Activated CD4-positive, alpha-beta T cell treated with anti-CD3 and anti-CD28 coated beads, Interleukin-2, Interleukin-4, amounts not matched to agents 100 ng/mL and 50 ng/mL, durations not matched to agents 16 hours and 8 hours (primary cell): ENCODE results near the gene GCDH.
A peak's percentile ranks its signal among the peaks of the same experiment; 100 is the strongest.
"Not testable (repeated sequence)": the region's sequence is repeated elsewhere in the genome, so short reads cannot be mapped to it uniquely, and the experiment has no call there.

ENCODE experiments used
- DNase-seq: peaks from one replicate; pipeline ENCODE4 v3.0.0-alpha.2; 2020; ENCODE audit warnings: low spot score

Gene GCDH

DNA sequence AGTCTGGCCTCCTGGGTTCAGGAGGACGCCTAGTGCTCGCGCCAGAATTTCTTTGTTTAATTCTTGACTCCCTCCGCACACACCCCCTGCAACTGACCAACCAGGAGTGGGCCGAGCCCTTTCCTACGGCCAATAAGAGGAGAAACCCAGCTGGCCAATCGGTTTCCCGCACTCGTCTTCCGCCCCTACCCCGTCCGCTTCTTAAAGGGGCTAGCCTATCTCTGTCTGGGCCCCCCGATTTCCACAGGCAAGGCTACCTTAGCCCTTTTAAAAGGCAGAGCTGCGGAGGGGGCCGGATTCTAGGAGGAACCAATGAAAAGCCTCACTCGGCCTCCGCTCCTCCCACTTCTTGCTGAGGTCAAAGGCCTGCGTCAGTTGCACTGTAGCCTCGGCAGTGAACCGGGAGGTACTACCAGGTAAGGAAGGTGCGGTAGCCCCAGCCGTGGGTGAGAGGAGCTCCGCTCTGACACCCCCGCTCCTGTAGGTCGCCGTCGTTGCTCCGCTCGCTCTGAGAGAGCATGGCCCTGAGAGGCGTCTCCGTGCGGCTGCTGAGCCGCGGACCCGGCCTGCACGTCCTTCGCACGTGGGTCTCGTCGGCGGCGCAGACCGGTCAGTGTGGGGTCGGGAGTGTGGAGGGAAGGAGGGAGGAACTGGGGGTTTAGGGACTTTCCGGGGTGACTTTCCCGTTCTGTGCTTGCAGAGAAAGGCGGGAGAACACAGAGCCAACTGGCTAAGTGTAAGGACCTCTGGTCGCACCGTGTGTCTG lies at the start of gene GCDH:
Gene GCDH (plus strand): TSS at position 374 of the 766 bp plus-strand sequence. CDS start 145 bp downstream, at position 519.
- DNase-seq, result peak; percentile 98

DNA sequence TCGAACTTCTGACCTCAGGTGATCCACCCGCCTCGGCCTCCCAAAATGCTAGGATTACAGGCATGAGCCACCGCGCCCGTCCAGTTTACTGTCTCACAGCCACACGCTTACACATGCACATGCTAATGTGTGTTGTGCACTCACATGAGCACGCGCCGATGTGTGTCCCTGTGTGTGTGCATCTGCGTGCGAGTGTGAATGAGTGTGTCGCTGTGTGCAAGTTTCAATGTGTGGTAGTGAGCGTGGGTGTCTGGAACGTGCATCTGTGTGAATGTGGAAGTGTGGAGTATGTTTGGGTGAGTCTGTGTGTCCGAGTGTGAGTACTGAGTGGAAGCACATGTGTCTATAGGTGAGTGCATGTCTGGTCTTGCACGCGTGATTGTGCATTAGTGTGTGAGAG lies 48.4 kb upstream of the GCDH start:
- DNase-seq, result no peak

DNA sequence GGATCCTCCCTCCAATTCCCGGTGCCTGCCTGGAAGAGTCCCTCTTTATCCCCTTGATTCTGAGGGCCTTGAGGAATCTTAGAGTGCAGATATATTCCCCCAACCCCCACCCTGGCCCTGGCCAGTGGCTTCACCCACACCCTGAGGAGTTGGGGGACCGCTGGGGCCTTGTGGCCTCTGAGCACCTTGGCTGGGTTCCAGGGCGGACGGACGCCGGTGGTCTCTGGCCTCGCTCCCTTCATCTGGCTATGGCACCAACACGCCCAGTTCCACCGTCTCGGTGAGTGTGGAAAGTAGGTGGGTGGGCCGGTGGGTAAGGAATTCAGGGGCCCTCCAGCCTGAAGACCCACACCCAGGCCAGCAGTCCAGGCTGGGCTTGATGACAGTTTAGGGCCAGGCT lies 47.6 kb upstream of the GCDH start:
- DNase-seq, result no peak

DNA sequence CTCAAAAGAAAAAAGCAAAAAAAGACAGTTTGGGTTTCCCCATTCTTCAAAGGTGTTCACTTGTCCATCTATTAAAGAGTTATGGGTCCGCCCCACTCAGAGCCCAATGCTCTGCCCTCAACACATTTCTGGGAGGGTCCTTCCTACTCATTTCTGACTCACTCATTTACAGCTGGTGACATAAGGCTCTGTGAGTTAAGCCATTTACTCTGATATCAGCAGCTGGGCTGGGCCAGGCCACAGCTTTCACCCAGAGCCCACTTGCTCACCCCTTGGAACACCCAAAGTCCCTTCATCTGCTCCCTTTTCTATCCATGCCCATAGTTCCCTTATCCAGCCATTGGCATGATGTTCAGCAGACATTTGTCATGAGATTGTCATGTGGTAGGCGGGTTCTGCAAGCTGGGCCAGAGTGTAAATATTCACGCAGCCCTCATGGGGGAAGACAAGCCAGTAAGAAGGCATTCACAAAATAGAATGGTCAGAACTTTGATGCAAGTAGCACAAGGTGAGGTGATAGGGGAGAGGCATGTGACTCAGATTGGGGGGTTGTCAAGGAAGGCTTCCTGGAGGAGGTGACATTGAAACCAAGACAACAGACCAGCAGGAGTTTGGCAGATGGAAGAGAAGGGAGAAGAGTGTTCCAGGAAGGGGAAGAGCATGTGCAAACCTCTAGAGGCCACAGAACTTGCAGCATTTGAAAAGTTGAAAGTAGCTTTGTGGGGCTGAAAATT lies 46.8 kb upstream of the GCDH start:
- no peak for DNase-seq

DNA sequence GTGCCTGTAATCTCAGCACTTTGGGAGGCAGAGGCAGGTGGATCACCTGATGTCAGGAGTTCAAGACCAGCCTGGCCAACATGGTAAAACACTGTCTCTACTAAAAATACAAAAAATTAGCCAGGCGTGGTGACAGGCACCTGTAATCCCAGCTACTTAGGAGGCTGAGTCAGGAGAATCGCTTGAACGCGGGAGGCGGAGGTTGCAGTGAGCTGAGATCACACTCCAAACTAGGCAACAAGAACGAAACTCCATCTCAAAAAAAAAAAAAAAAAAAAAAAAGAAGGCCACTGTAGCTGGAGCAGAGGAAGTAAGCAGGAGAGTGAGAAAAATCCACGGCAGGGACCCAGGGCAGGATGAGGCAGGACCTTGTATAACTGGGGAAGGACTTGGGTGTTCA lies 44.3 kb upstream of the GCDH start:
- not testable (repeated sequence) for DNase-seq

DNA sequence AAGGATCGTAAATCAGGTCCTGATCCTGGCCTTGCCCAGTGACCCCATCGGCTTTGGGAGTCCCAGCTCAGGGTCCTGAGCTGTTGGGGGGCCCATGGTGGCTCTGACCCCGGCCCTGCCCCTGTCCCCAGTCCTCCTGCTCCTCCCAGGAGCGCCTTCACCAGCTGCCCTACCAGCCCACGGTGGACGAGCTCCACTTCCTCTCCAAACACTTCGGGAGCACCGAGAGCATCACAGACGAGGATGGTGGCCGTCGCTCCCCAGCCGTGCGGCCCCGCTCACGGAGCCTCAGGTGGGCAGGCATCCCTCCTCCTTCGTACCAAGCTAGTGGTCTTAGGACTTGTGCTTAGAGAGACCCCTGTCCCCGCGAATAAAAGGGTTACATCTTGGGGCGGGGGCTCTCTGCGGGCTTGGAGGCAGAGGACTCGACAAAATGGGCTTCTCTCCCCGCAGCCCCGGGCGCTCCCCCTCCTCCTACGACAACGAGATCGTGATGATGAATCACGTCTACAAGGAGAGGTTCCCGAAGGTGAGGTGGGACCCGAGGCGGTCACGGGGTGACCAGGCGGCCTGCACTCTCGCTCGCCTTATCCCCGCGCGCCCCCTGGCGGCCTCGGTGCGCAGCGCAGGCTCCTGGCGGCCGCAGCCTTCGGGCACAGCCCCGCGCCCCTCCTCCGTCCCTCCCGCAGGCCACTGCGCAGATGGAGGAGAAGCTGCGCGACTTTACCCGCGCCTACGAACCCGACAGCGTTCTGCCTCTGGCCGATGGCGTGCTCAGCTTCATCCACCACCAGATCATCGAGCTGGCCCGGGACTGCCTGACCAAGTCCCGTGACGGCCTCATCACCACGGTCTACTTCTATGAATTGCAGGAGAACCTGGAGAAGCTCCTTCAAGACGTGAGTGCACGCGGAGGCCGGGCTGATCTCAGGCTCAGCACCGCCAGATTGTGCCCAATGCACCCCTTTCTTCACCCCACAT lies 43.5 kb upstream of the GCDH start:
- peak; percentile 86 for DNase-seq

DNA sequence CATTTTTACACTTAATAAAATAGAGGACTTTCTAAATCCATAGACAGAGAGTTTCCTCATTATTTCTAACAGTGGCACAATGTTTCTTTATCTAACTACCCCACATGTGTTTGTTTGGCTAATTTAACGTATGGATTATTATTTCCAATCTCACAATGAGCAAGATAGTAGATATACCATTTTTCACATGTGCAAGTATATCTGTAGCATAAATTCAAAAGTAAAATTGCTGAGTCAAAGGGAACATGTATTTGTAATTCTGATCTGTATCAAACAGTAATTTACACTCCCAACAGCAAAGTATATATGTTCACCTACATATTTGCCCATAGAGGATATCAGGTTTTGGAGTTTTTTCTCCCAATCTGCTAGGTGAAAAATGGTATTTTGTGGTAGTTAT lies 34.3 kb upstream of the GCDH start:
- no peak for DNase-seq

DNA sequence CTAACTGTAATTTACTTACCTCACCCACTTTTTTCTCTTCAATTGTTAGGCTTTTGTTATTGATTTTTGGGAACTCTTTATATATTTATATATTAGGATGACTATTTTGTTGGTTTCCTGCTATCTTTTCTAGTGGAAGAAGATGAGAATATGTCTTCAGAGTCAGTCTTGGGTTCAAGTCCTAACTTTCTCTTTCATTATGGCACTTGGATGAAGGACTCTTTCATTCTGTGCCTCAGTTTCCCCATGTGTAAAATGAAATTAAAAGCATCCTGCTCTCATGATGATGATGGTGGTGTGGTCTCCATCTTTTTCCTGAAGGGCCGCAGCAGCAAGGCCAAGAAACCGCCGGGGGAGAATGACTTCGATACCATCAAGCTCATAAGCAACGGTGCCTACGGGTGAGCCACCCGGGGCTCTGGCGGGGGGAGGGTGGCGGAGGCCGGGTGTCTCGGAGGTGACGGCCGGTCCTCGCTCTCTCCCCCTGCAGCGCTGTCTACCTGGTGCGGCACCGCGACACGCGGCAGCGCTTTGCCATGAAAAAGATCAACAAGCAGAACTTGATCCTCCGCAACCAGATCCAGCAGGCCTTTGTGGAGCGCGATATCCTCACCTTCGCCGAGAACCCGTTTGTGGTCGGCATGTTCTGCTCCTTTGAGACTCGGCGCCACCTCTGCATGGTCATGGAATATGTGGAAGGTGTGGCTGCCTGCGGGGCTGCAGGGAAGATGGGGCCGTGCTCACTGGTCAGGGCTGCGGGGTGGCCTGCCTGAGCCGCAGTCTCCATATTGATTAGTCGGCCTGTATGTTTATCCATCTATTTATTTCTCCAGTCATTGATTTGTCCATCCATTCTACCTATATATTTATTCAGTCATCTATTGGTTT lies 32.7 kb upstream of the GCDH start:
- no peak for DNase-seq

DNA sequence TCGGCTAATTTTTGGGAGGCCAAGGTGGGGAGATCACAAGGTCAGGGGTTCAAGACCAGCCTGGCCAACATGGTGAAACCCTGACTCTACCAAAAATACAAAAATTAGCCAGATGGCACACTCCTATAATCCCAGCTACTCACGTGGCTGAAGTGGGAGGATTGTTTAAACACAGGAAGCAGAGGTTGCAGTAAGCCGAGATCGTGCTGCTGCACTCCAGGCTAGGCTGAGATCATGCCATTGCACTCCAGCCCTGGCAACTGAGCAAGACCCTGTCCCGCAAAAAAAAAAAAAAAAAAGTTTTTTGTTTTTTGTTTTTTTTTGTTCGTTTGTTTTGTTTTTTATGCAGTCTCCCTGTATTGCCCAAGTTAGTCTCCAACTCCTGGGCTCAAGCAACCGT lies 31.4 kb upstream of the GCDH start:
- DNase-seq, result no peak

DNA sequence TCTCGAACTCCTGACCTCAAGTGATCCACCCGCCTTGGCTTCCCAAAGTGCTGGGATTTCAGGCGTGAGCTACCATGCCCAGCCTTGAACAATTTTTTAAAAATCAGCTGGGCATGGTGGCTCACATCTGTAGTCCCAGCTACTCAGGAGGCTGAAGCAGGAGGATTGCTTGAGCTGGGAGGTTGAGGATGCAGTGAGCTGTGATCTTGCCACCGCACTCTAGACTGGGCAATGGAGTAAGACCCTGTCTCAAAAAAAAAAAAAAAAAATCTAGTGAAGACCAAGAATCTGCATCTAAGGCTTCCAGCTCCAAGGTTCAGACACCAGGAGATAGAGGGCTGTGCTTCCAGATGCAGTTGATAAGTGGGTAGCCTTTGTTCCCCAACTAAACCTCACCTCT lies 26.8 kb upstream of the GCDH start:
- DNase-seq, result no peak

DNA sequence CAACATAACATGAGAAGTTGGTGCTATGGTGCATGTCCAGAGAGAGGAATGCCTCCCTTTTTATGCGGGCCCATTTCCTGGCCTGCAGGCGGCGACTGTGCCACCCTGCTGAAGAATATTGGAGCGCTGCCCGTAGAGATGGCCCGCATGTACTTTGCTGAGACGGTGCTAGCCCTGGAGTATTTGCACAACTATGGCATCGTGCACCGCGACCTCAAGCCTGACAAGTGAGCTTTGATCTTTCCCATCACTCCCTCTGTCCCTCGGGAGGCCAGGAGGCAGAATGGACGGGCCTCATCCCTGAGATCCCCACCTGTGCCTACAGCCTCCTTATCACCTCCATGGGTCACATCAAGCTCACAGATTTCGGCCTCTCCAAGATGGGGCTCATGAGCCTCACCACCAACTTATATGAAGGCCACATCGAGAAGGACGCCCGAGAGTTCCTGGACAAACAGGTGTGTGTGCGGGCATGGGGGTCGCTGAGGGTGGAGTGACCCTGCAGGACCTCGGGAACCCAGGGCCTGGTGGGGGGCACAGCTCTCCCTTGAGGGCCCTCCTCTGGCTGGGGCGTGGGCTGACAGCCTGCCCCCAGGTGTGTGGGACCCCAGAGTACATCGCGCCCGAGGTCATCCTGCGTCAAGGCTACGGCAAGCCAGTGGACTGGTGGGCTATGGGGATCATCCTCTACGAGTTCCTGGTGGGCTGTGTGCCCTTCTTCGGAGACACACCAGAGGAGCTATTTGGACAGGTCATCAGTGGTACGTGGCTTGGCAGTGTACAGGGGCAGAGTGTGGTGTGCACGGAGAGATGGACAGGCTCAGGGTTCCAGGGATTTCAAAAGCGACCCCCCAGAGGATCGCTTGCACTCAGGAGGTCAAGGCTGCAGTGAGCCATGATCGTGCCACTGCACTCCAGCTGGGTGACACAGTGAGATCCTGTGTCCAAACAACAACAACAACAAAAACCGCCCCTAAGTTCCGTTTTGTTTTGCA lies 25.9 kb upstream of the GCDH start:
- no peak for DNase-seq

DNA sequence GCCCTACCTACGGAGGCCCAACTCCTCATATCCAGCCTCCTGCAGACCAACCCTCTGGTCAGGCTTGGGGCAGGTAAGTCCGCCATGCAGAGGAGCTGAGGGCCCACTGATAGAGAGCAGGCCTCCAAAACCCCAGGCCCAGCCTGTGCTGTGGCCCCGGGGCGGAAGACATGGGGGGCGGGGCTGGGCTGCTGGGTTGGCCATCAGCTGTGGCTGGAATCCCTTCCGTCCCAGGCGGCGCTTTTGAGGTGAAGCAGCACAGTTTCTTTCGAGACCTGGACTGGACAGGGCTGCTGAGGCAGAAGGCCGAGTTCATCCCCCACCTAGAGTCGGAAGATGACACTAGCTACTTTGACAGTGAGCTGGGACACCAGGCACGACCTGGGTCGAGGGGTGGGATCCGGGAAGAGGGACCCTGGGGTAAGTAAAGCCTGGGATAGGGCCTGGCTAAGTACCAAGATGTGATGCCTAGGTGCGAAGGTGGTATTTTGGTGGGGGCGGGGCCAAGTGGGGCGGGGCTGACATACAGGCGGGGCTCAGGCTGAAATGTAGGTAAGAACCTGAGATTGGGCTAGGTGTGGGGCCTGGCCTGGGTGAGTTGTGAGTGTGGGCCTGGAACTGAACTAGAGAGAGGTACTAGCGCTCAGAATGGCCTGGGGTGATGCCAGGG lies 25.1 kb upstream of the GCDH start:
- no peak for DNase-seq

DNA sequence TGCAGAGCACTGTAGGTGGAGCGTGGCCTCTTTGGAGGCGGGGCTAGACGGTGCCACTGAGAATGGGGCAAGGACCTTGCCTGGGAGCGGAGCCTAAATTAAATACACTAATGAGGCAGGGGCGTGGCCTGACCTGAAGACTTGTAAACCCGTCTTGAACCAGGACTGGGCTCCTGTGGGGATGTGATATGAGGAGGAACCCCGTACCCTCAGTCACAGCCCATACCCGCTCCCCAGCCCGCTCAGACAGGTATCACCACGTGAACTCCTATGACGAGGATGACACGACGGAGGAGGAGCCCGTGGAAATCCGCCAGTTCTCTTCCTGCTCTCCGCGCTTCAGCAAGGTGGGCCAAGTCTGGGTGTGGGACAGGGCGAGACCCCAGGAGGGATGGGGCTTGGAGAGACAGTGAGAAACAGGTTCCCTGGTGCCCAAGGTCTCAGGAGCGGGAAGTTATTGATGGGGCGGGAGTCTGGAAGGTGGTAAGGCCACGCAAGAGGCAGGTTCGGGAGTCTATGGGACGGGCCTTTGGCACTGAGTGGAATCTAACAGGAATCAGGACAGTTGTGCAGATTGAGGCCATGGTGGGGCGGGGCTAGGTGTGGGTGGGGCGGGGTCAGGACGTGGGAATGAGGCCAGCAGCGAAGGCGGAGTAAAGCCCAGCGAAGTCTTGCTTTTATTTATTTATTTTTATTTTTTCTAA lies 24.4 kb upstream of the GCDH start:
- DNase-seq, result no peak

DNA sequence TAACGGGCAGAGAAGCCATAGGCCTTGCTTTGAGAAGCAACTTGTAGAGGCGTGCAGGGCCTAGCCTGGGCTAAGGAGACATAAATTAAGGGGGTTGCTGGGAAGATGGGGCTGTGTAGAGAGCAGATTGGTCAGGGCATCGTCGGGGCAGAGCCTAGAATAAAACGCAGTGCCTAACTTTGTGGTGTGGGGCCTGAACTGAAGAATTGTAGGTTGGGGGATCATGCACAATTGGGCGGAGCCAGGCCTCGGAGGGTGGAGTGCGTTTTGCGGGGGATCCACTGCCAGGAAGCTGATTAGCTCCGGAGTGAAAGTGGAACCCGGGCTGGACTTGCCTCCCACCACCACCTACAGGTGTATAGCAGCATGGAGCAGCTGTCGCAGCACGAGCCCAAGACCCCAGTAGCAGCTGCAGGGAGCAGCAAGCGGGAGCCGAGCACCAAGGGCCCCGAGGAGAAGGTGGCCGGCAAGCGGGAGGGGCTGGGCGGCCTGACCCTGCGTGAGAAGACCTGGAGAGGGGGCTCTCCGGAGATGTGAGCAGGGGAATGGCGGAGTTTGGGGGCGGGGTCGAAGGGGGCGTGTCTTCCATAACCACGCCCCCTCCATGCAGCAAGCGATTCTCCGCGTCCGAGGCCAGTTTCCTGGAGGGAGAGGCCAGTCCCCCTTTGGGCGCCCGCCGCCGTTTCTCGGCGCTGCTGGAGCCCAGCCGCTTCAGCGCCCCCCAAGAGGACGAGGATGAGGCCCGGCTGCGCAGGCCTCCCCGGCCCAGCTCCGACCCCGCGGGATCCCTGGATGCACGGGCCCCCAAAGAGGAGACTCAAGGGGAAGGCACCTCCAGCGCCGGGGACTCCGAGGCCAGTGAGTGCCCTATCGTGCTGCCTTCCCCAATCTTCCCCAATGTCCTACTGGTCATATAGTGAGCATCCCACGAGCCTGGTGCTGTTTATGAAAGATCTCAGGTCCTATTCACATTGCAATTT lies 23.6 kb upstream of the GCDH start:
- peak; percentile 62 for DNase-seq

DNA sequence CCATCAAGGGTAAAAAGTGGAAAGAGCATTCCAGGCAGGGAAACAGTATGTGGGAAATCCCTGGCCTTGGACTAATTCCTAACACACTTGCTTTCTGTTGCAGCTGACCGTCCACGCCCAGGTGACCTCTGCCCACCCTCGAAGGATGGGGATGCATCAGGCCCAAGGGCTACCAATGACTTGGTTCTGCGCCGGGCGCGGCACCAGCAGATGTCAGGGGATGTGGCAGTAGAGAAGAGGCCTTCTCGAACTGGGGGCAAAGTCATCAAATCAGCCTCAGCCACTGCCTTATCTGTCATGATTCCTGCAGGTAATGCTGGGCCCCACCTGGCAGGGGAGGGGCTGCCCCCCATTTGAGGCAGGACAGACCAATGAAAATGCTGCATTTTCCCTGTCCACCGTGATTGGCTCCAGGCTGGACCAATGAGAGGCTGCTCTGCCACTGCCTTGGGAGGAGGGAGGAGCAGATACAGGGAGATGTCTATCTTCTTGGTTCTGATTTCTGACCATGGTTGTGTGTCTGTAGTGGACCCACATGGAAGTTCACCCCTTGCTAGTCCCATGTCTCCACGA lies 22.3 kb upstream of the GCDH start:
- no peak for DNase-seq

DNA sequence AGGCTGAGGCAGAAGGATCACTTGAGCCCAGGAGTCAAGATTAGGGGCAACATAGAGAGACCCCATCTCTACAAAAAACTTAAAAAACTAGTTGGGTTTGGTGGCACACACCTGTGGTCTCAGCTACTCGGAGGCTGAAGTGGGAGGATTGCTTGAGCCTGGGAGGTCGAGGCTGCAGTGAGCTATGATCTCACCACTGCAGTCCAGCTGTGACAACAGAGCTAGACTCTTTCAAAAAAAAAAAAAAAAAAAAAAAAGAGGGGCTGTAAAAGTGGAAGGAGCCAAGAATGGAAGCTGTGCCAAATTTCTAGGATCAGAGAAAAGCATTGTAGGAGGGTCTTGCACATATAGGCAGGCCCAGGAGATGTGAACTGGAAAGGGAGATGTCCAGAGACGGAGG lies 19.3 kb upstream of the GCDH start:
- DNase-seq, result no peak

DNA sequence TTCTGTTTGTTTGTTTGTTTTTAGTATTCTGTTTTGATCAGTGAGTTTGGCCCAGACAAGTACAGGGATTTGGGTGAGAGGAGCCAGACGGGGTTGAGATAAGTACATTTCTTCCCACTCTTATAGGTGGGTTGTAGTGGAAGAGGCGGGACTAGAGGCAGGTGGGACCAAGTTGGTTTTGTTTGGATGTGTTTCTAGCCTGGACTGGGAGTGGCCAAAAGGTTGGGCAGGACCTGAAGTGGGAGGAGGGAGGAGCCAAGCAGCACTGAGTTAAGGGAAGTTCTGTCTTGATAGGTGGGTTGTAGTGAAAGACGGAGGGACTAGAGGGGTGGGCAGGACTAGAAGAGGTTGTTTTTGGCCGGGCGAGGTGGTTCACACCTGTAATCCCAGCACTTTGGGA lies 18.7 kb upstream of the GCDH start:
- no peak for DNase-seq
